ENCODE measurements around the gene DGCR2.
"Not testable (repeated sequence)": the region's sequence is repeated elsewhere in the genome, so short reads cannot be mapped to it uniquely, and the experiment has no call there.

DGCR2 gene

DNA sequence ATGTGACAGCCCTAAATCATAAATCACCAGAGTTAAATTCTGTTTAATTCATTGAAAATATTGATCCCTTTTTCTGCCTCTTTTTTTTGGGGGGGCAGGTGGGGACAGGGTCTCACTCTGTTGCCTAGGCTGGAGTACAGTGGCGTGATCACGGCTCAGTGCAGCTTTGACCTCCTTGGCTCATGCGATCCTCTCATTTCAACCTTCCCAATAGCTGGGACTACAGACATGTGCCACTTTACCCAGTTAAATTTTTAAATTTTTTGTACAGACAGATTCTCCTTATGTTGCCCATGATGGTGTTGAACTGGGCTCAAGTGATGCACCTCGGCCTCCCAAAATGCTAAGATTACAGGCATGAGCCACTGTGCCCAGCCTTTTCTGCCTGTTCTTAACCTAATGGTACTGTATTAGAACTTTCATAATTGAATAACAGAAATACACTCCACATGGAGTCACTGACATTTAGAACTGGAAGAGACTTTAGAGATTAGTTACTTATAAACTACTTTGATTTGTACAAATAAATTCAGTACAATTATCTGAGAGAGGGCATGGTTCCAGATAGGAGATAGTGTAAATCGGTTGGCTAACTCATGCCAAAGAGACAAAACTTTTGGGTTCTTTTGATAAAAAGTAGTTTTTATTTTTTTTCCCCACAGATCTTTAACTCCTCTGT is 109.8 kb downstream of the DGCR2 start:
- peaks cover 2% of the 10 kb centered on the region for H3K4me1 ChIP-seq (ENCODE audit: insufficient read depth, insufficient read length)
- no peaks in the 10 kb centered on the region for H3K27me3 ChIP-seq (ENCODE audit: insufficient read depth, insufficient read length)
- TF ChIP-seq YY1 (IDR thresholded peaks at IDR 0.05; ENCODE audit: insufficient read depth, insufficient read length) = no peak
- no peak for TF ChIP-seq ZNF274 (IDR thresholded peaks at IDR 0.05; ENCODE audit: low read depth, low read length)
- TF ChIP-seq SUZ12 (IDR thresholded peaks at IDR 0.05; ENCODE audit: extremely low read depth, insufficient read depth, insufficient read length) = no peak
- no peak overlapping the region for H3K4me3 ChIP-seq (ENCODE audit: insufficient read length, low read depth)
- H3K9me3 ChIP-seq (ENCODE audit: insufficient read depth, low read length) = no peaks in the 10 kb centered on the region
- no peak for DNase-seq (ENCODE audit: low read depth, low spot score)
- no peak overlapping the region for H3K9ac ChIP-seq (ENCODE audit: insufficient read length, low read depth)
- no peaks in the 10 kb centered on the region for H3K36me3 ChIP-seq (ENCODE audit: insufficient read depth, insufficient read length, low read length)

- not testable (repeated sequence) for DNase-seq (ENCODE audit: low read depth, low spot score); H3K9ac ChIP-seq (ENCODE audit: insufficient read length, low read depth); H3K4me3 ChIP-seq (ENCODE audit: insufficient read length, low read depth); H3K4me1 ChIP-seq (ENCODE audit: insufficient read depth, insufficient read length); H3K9me3 ChIP-seq (ENCODE audit: insufficient read depth, low read length); H3K36me3 ChIP-seq (ENCODE audit: insufficient read depth, insufficient read length, low read length); H3K27me3 ChIP-seq (ENCODE audit: insufficient read depth, insufficient read length)
Observed at GRCh38 chr22:19011611-19012010, 110.6 kb downstream of the DGCR2 start.

DNA sequence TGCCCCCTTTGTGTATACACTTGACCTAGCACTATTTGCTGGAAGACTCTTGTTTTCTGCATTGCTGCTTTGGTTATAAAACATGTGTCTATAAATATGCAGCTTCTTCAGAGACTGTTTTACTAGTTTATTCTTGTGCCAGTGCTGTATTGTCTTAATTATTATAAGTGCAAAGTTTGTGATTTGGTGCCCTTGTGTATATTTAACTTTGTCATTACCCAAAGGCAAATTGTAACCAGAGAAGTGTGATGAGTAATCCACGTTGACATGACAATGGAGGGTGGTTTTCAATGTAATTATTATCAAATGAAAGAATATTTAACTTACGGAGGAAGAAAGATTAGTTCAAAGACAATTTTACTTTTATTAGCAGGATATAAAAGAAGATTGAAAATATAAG is 111.1 kb downstream of the DGCR2 start:
- TF ChIP-seq ZNF274 (IDR thresholded peaks at IDR 0.05; ENCODE audit: low read depth, low read length) = no peak
- no peak for TF ChIP-seq YY1 (IDR thresholded peaks at IDR 0.05; ENCODE audit: insufficient read depth, insufficient read length)
- TF ChIP-seq SUZ12 (IDR thresholded peaks at IDR 0.05; ENCODE audit: extremely low read depth, insufficient read depth, insufficient read length) = no peak

DNA sequence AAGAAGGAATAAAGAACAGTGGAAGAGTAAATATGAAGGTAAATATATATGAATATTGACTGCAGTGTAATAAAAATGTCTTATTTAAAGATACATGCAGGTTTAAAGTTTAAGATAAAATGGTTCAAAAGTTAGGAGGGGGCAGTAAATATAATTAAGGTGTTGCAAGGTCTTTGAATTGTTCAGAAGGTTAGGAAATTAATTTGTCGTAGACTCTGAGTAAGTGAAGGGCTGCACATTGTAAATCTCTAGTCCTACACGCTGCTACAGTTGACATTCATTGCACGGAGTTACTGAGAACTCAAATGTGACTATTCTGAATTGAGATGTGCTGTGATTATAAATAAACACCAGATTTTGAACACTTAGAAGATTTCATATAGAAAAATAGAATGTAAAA is 116.3 kb downstream of the DGCR2 start:
- Histone ChIP-seq H3K9ac (ENCODE audit: insufficient read length, low read depth) (no peak overlapping the region), H3K9me3 (ENCODE audit: insufficient read depth, low read length) (no peaks in the 10 kb centered on the region), H3K4me1 (ENCODE audit: insufficient read depth, insufficient read length) (no peaks in the 10 kb centered on the region), H3K27me3 (ENCODE audit: insufficient read depth, insufficient read length) (no peaks in the 10 kb centered on the region), H3K36me3 (ENCODE audit: insufficient read depth, insufficient read length, low read length) (no peaks in the 10 kb centered on the region), H3K4me3 (ENCODE audit: insufficient read length, low read depth) (no peak overlapping the region)
- TF ChIP-seq SUZ12 (IDR thresholded peaks at IDR 0.05; ENCODE audit: extremely low read depth, insufficient read depth, insufficient read length) (no peak), YY1 (IDR thresholded peaks at IDR 0.05; ENCODE audit: insufficient read depth, insufficient read length) (no peak), ZNF274 (IDR thresholded peaks at IDR 0.05; ENCODE audit: low read depth, low read length) (no peak)
- no peak for DNase-seq (ENCODE audit: low read depth, low spot score)

More for the DNA sequence above, 111.1 kb downstream of the DGCR2 start:
- H3K4me3 ChIP-seq (ENCODE audit: insufficient read length, low read depth) = no peak overlapping the region
- H3K36me3 ChIP-seq (ENCODE audit: insufficient read depth, insufficient read length, low read length) = no peaks in the 10 kb centered on the region
- no peak overlapping the region for H3K9ac ChIP-seq (ENCODE audit: insufficient read length, low read depth)
- H3K9me3 ChIP-seq (ENCODE audit: insufficient read depth, low read length) = no peaks in the 10 kb centered on the region
- H3K4me1 ChIP-seq (ENCODE audit: insufficient read depth, insufficient read length) = no peaks in the 10 kb centered on the region
- no peak for DNase-seq (ENCODE audit: low read depth, low spot score)
- no peaks in the 10 kb centered on the region for H3K27me3 ChIP-seq (ENCODE audit: insufficient read depth, insufficient read length)

- no peaks in the 10 kb centered on the region for H3K4me1 ChIP-seq (ENCODE audit: insufficient read depth, insufficient read length)
- no peak for DNase-seq (ENCODE audit: low read depth, low spot score)
- H3K4me3 ChIP-seq (ENCODE audit: insufficient read length, low read depth) = no peak overlapping the region
- no peak overlapping the region for H3K9ac ChIP-seq (ENCODE audit: insufficient read length, low read depth)
- H3K27me3 ChIP-seq (ENCODE audit: insufficient read depth, insufficient read length) = no peaks in the 10 kb centered on the region
- no peaks in the 10 kb centered on the region for H3K36me3 ChIP-seq (ENCODE audit: insufficient read depth, insufficient read length, low read length)
- H3K9me3 ChIP-seq (ENCODE audit: insufficient read depth, low read length) = no peaks in the 10 kb centered on the region
- no peak for TF ChIP-seq YY1 (IDR thresholded peaks at IDR 0.05; ENCODE audit: insufficient read depth, insufficient read length)
- TF ChIP-seq SUZ12 (IDR thresholded peaks at IDR 0.05; ENCODE audit: extremely low read depth, insufficient read depth, insufficient read length) = no peak
- no peak for TF ChIP-seq ZNF274 (IDR thresholded peaks at IDR 0.05; ENCODE audit: low read depth, low read length)
Observed at GRCh38 chr22:19004471-19004870, 117.7 kb downstream of the DGCR2 start.

DNA sequence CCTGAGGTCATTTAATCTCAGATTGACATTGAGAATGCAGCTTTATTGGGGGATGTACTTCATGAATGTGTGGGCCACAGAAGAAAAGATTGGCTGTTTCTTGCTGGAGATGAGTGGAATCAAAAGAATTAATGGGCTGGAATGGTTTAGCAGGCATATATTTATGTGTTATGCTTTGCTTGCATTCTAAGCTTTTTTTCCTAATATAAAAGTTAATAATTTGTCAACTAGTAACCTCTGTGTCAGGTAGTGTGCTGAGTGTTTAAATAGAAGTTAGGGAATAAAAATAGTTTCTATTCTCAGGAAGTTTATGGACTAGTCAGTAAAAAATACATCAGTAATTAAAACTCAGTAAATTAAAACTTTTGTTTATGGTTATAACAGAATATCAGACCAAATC is 118.7 kb downstream of the DGCR2 start:
- Histone ChIP-seq H3K27me3 (ENCODE audit: insufficient read depth, insufficient read length) (no peaks in the 10 kb centered on the region), H3K4me1 (ENCODE audit: insufficient read depth, insufficient read length) (no peaks in the 10 kb centered on the region), H3K9me3 (ENCODE audit: insufficient read depth, low read length) (no peaks in the 10 kb centered on the region), H3K36me3 (ENCODE audit: insufficient read depth, insufficient read length, low read length) (no peaks in the 10 kb centered on the region), H3K9ac (ENCODE audit: insufficient read length, low read depth) (no peak overlapping the region), H3K4me3 (ENCODE audit: insufficient read length, low read depth) (no peak overlapping the region)
- TF ChIP-seq SUZ12 (IDR thresholded peaks at IDR 0.05; ENCODE audit: extremely low read depth, insufficient read depth, insufficient read length) (no peak), YY1 (IDR thresholded peaks at IDR 0.05; ENCODE audit: insufficient read depth, insufficient read length) (no peak), ZNF274 (IDR thresholded peaks at IDR 0.05; ENCODE audit: low read depth, low read length) (no peak)
- DNase-seq (ENCODE audit: low read depth, low spot score) = no peak

DNA sequence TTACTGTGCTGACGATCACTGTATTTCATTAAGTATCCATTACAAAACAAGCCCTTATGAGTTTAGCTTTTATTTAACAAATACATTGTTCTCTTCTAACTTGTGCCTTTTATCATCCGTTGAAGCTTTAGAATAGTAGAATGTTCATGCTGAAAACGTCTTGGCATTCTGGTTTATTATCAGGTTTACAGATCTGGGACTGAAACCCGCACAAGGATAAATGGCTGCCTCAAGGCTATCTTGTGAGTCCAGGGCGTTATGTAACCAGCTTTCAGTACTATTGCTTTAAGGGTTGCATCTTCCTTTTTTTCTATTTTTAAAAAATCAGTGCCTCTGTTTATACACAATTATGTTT is 119.6 kb downstream of the DGCR2 start:
- H3K36me3 ChIP-seq (ENCODE audit: insufficient read depth, insufficient read length, low read length) = no peaks in the 10 kb centered on the region
- DNase-seq (ENCODE audit: low read depth, low spot score) = no peak
- no peak overlapping the region for H3K4me3 ChIP-seq (ENCODE audit: insufficient read length, low read depth)
- TF ChIP-seq ZNF274 (IDR thresholded peaks at IDR 0.05; ENCODE audit: low read depth, low read length) = no peak
- TF ChIP-seq YY1 (IDR thresholded peaks at IDR 0.05; ENCODE audit: insufficient read depth, insufficient read length) = no peak
- no peak for TF ChIP-seq SUZ12 (IDR thresholded peaks at IDR 0.05; ENCODE audit: extremely low read depth, insufficient read depth, insufficient read length)
- H3K9me3 ChIP-seq (ENCODE audit: insufficient read depth, low read length) = no peaks in the 10 kb centered on the region
- H3K27me3 ChIP-seq (ENCODE audit: insufficient read depth, insufficient read length) = no peaks in the 10 kb centered on the region
- H3K4me1 ChIP-seq (ENCODE audit: insufficient read depth, insufficient read length) = no peaks in the 10 kb centered on the region
- no peak overlapping the region for H3K9ac ChIP-seq (ENCODE audit: insufficient read length, low read depth)
